ENCODE results near the gene USP24. TPM values are rescaled to one million over a fixed set of nuclear protein-coding genes. Genes with fewer than 3 reads are reported as not detected.

Gene USP24
- polyA plus RNA-seq, 1 donor from 2014 or later = 29.5 TPM

- no peaks in the 10 kb centered on the region for H3K9me3 ChIP-seq (ENCODE audit: low read length)
- no peak overlapping the region for H3K9ac ChIP-seq (ENCODE audit: low read length)
- no peaks in the 10 kb centered on the region for H3F3A ChIP-seq (ENCODE audit: insufficient read depth, low read length, poor library complexity, severe bottlenecking)
- no peaks in the 10 kb centered on the region for H3K9me2 ChIP-seq (ENCODE audit: insufficient read depth, low read length)
- no peak overlapping the region for H3K4me2 ChIP-seq (ENCODE audit: low read length)
- no peak for TF ChIP-seq EZH2 (IDR thresholded peaks at IDR 0.05; ENCODE audit: borderline replicate concordance, insufficient read depth, low read length, poor library complexity, severe bottlenecking)
- no peak for TF ChIP-seq TAF1 (IDR thresholded peaks at IDR 0.05; ENCODE audit: low read depth)
- TF ChIP-seq EP300 (conservative IDR thresholded peaks at IDR 0.05; ENCODE audit: poor library complexity, severe bottlenecking) = no peak
- no peak for TF ChIP-seq REST (IDR thresholded peaks at IDR 0.05; ENCODE audit: borderline replicate concordance)
- TF ChIP-seq CTCF (IDR thresholded peaks at IDR 0.05; ENCODE audit: poor library complexity, severe bottlenecking) = no peak
- TF ChIP-seq SMC3 (conservative IDR thresholded peaks at IDR 0.05; ENCODE audit: poor library complexity) = no peak
- TF ChIP-seq RAD21 (conservative IDR thresholded peaks at IDR 0.05) = no peak
- no peak for TF ChIP-seq MXI1 (conservative IDR thresholded peaks at IDR 0.05; ENCODE audit: poor library complexity, severe bottlenecking)
- TF ChIP-seq POLR2AphosphoS5 (IDR thresholded peaks at IDR 0.05) = no peak
- H4K20me1 ChIP-seq (ENCODE audit: insufficient read depth) = no peaks in the 10 kb centered on the region
- no peaks in the 10 kb centered on the region for H3K27me3 ChIP-seq (ENCODE audit: insufficient read depth, low read depth, low read length)
- no peak overlapping the region for H2AFZ ChIP-seq (ENCODE audit: low read depth, low read length)
- no peak overlapping the region for H3K4me3 ChIP-seq (ENCODE audit: low read length)
- H3K79me2 ChIP-seq (replicated peaks; ENCODE audit: insufficient read depth, low read length) = peaks cover 33% of the 10 kb centered on the region
- H3K36me3 ChIP-seq (ENCODE audit: insufficient read depth, low read length) = no peaks in the 10 kb centered on the region
- H3K27ac ChIP-seq (ENCODE audit: low read length) = no peak overlapping the region
Observed at GRCh38 chr1:55190109-55190508, 25.1 kb downstream of the USP24 start.

- no peaks in the 10 kb centered on the region for H4K20me1 ChIP-seq (ENCODE audit: insufficient read depth)
- H3F3A ChIP-seq (ENCODE audit: insufficient read depth, low read length, poor library complexity, severe bottlenecking) = no peaks in the 10 kb centered on the region
- no peaks in the 10 kb centered on the region for H3K36me3 ChIP-seq (ENCODE audit: insufficient read depth, low read length)
- H3K9me2 ChIP-seq (ENCODE audit: insufficient read depth, low read length) = no peaks in the 10 kb centered on the region
- no peak overlapping the region for H3K27ac ChIP-seq (ENCODE audit: low read length)
- H3K4me2 ChIP-seq (ENCODE audit: low read length) = no peak overlapping the region
- no peaks in the 10 kb centered on the region for H3K27me3 ChIP-seq (ENCODE audit: insufficient read depth, low read depth, low read length)
- no peak for TF ChIP-seq EP300 (conservative IDR thresholded peaks at IDR 0.05; ENCODE audit: poor library complexity, severe bottlenecking)
- TF ChIP-seq TAF1 (IDR thresholded peaks at IDR 0.05; ENCODE audit: low read depth) = no peak
- TF ChIP-seq RAD21 (conservative IDR thresholded peaks at IDR 0.05) = no peak
- no peak for TF ChIP-seq EZH2 (IDR thresholded peaks at IDR 0.05; ENCODE audit: borderline replicate concordance, insufficient read depth, low read length, poor library complexity, severe bottlenecking)
- TF ChIP-seq MXI1 (conservative IDR thresholded peaks at IDR 0.05; ENCODE audit: poor library complexity, severe bottlenecking) = no peak
- TF ChIP-seq POLR2AphosphoS5 (IDR thresholded peaks at IDR 0.05) = no peak
- no peak for TF ChIP-seq CTCF (IDR thresholded peaks at IDR 0.05; ENCODE audit: poor library complexity, severe bottlenecking)
- no peak for TF ChIP-seq SMC3 (conservative IDR thresholded peaks at IDR 0.05; ENCODE audit: poor library complexity)
- no peak for TF ChIP-seq REST (IDR thresholded peaks at IDR 0.05; ENCODE audit: borderline replicate concordance)
- H2AFZ ChIP-seq (ENCODE audit: low read depth, low read length) = no peak overlapping the region
- peaks cover 44% of the 10 kb centered on the region for H3K79me2 ChIP-seq (replicated peaks; ENCODE audit: insufficient read depth, low read length)
- H3K4me3 ChIP-seq (ENCODE audit: low read length) = no peak overlapping the region
- H3K9me3 ChIP-seq (ENCODE audit: low read length) = no peaks in the 10 kb centered on the region
- H3K9ac ChIP-seq (ENCODE audit: low read length) = no peak overlapping the region
Observed at GRCh38 chr1:55188909-55189308, 26.3 kb downstream of the USP24 start.

Measured in neural cell (in vitro differentiated cells).